Right lobe of liver (tissue), 6 donors: ENCODE data around the gene FOLR1. TPM values are rescaled to one million over a fixed set of nuclear protein-coding genes. Genes with fewer than 3 reads are reported as not detected.
"Not testable (repeated sequence)": the region's sequence is repeated elsewhere in the genome, so short reads cannot be mapped to it uniquely, and the experiment has no call there.

Experiments
- ATAC-seq, 4 donors: fragments of 200-7000 bp; cut with Tn5 transposase; one replicate each; pipeline ENCODE4 v1.9.1; 2020; ENCODE audit warnings: mild to moderate bottlenecking in 4 of 4, moderate library complexity in 4 of 4
- DNase-seq, 3 donors: peaks; one replicate each; pipeline ENCODE4 v3.0.0-alpha.2; 2020
- H3K27ac ChIP-seq, 3 donors: fragments of 200-600 bp; one replicate each; pipeline ENCODE4 v1.8.0; 2022
- H3K27me3 ChIP-seq, 2 donors: fragments of 200-600 bp; one replicate each; pipeline ENCODE4 v1.8.0; 2022
- H3K36me3 ChIP-seq, 4 donors: fragments of 200-600 bp; sonication (generic) in 1 of 4; one replicate each; pipeline versions ENCODE4 v1.5.1 to v1.8.0; 2017 to 2022; ENCODE audit warnings: control low read depth in 1 of 4
- H3K4me1 ChIP-seq, 4 donors: fragments of 200-600 bp; sonication (generic) in 1 of 4; one replicate each; pipeline versions ENCODE4 v1.5.1 to v1.8.0; 2017 to 2022; ENCODE audit warnings: control low read depth in 1 of 4
- H3K4me3 ChIP-seq, 3 donors: fragments of 200-600 bp; one replicate each; pipeline ENCODE4 v1.8.0; 2022
- H3K9me3 ChIP-seq, 4 donors: fragments of 200-600 bp; sonication (generic) in 1 of 4; one replicate each; pipeline versions ENCODE4 v1.5.1 to v1.8.0; 2017 to 2022; ENCODE audit warnings: control low read depth in 1 of 4
- CTCF ChIP-seq, 4 donors: fragments of 200-600 bp in 3 of 4; fragments of 450-650 bp in 1 of 4; IDR thresholded peaks; one replicate each; pipeline versions ENCODE4 v1.5.1 to v1.8.0; 2016 to 2022; ENCODE audit warnings: antibody characterized with exemption in 4 of 4, mild to moderate bottlenecking in 2 of 4
- POLR2A ChIP-seq: fragments of 450-650 bp; IDR thresholded peaks from one replicate; pipeline ENCODE4 v1.6.1; 2017; ENCODE audit warnings: antibody characterized with exemption, mild to moderate bottlenecking
- WGBS: methylation state at CpG from one replicate; pipeline ENCODE4 v1.1.6; 2018; ENCODE audit warnings: low coverage, low lambda C conversion rate; ENCODE audit not compliant: insufficient coverage; ENCODE audit errors: missing lambda C conversion rate; 5-methylcytosine and 5-hydroxymethylcytosine counted together
- intact Hi-C, 2 donors: fragments of 100-400 bp; cut with DNase I; formaldehyde crosslinking; loops; one replicate each; pipeline versions ENCODE4 v1.11.2 to v1.14.1; 2022
- total RNA-seq, 6 experiments: library from RNA; depleted of rRNA in 2 of 6; stranded (reverse); fragments of >200 nt in 2 of 6; fragmentation: NEBNext Ultra II Directional in 3 of 6; extraction: Animal tissue kit (Norgen Biotek cat#: 25700) in 3 of 6; gene quantifications; one replicate each; pipeline versions ENCODE4 v1.1.0 to v1.2.4, GENCODE V29; 2016 to 2023
- donor health status: DM: no; HTN: yes; CAD: no.
- donor health status: DM: no; HTN: no; CAD: no.
- donor health status: DM: no; HTN: no; CAD: no.
- donor health status: DM: no; HTN: yes; CAD: no.
- donor health status: DM: no; HTN: yes; CAD: no.

The FOLR1 gene
- total RNA-seq, 6 experiments from 2014 or later = not detected

- Histone ChIP-seq H3K4me1 (no peaks in the 10 kb centered on the region), H3K4me3 (no peak overlapping the region), H3K27ac (no peak overlapping the region), H3K27me3 (no peaks in the 10 kb centered on the region), H3K36me3 (no peaks in the 10 kb centered on the region), H3K9me3 (no peaks in the 10 kb centered on the region)
- DNase-seq (no peak), ATAC-seq (no peak)
- TF ChIP-seq POLR2A = no peak
- no peak for TF ChIP-seq CTCF (IDR thresholded peaks at IDR 0.05)
- 82% methylated on average over 3 of the region's 3 CpGs for WGBS
- intact Hi-C loops = no loop called here
Measured at GRCh38 chr11:72154816-72155215, 37.1 kb upstream of the FOLR1 start.

- ATAC-seq (no peak), DNase-seq (no peak)
- H3K36me3 ChIP-seq = no peaks in the 10 kb centered on the region
- H3K4me1 ChIP-seq = no peaks in the 10 kb centered on the region
- H3K4me3 ChIP-seq = no peak overlapping the region
- no peaks in the 10 kb centered on the region for H3K9me3 ChIP-seq
- no peak for TF ChIP-seq POLR2A
- H3K27ac ChIP-seq = no peak overlapping the region
- no peaks in the 10 kb centered on the region for H3K27me3 ChIP-seq
- intact Hi-C loops = no loop called here
- WGBS = 80% methylated on average over 4 of the region's 4 CpGs
Measured at GRCh38 chr11:72155751-72156150, 36.2 kb upstream of the FOLR1 start.

GRCh38 chr11:72157131-72157530 is 34.8 kb upstream of the FOLR1 start:
- ATAC-seq (no peak), DNase-seq (no peak)
- Histone ChIP-seq H3K27ac (no peak overlapping the region), H3K36me3 (no peaks in the 10 kb centered on the region), H3K27me3 (no peaks in the 10 kb centered on the region), H3K9me3 (no peaks in the 10 kb centered on the region), H3K4me3 (no peak overlapping the region), H3K4me1 (no peaks in the 10 kb centered on the region)
- WGBS = 66% methylated on average over 4 of the region's 4 CpGs
- intact Hi-C loops = no loop called here
- TF ChIP-seq CTCF (IDR thresholded peaks at IDR 0.05) = no peak
- no peak for TF ChIP-seq POLR2A

GRCh38 chr11:72160319-72160718 is 31.6 kb upstream of the FOLR1 start:
- ATAC-seq (no peak), DNase-seq (no peak)
- Histone ChIP-seq H3K27ac (no peak overlapping the region), H3K4me3 (no peak overlapping the region), H3K36me3 (no peaks in the 10 kb centered on the region), H3K27me3 (no peaks in the 10 kb centered on the region), H3K9me3 (no peaks in the 10 kb centered on the region), H3K4me1 (no peaks in the 10 kb centered on the region)
- intact Hi-C loops = no loop called here
- 43% methylated on average over 2 of the region's 2 CpGs for WGBS
- TF ChIP-seq POLR2A (no peak), CTCF (IDR thresholded peaks at IDR 0.05) (no peak)

GRCh38 chr11:72162891-72163492 is 28.9 kb upstream of the FOLR1 start:
- TF ChIP-seq POLR2A = no peak
- TF ChIP-seq CTCF (IDR thresholded peaks at IDR 0.05) = no peak
- Histone ChIP-seq H3K27me3 (no peaks in the 10 kb centered on the region), H3K4me3 (no peak overlapping the region), H3K4me1 (no peaks in the 10 kb centered on the region), H3K36me3 (no peaks in the 10 kb centered on the region), H3K9me3 (no peaks in the 10 kb centered on the region), H3K27ac (no peak overlapping the region)
- DNase-seq (no peak), ATAC-seq (no peak)
- 76% methylated on average over 11 of the region's 16 CpGs for WGBS
- intact Hi-C loops = no loop called here

GRCh38 chr11:72164187-72164586 is 27.8 kb upstream of the FOLR1 start:
- intact Hi-C loops, H3K27ac ChIP-seq, DNase-seq, H3K9me3 ChIP-seq, H3K36me3 ChIP-seq, H3K27me3 ChIP-seq, H3K4me1 ChIP-seq, ATAC-seq, H3K4me3 ChIP-seq: not testable (repeated sequence)
- 42% methylated on average over 2 of the region's 3 CpGs for WGBS

- H3K4me3 ChIP-seq, ATAC-seq, H3K27ac ChIP-seq, H3K9me3 ChIP-seq, intact Hi-C loops, H3K27me3 ChIP-seq, H3K4me1 ChIP-seq, H3K36me3 ChIP-seq, DNase-seq: not testable (repeated sequence)
- 94% methylated on average over 5 of the region's 5 CpGs for WGBS
Measured at GRCh38 chr11:72169046-72169555, 22.8 kb upstream of the FOLR1 start.

GRCh38 chr11:72169754-72170153 is 22.2 kb upstream of the FOLR1 start:
- DNase-seq, H3K4me3 ChIP-seq, H3K27me3 ChIP-seq, H3K36me3 ChIP-seq, ATAC-seq, H3K4me1 ChIP-seq, H3K9me3 ChIP-seq, H3K27ac ChIP-seq, intact Hi-C loops: not testable (repeated sequence)
- WGBS = 100% methylated on average over 1 of the region's 3 CpGs
